Non-pigmented ciliary epithelial cell (primary cell): ENCODE measurements around the gene BRD8.
"Not testable (repeated sequence)": the region's sequence is repeated elsewhere in the genome, so short reads cannot be mapped to it uniquely, and the experiment has no call there.

Source experiments
- DNase-seq: peaks from one replicate; pipeline ENCODE4 v3.0.0-alpha.2; 2010; ENCODE audit warnings: low read depth

Gene BRD8, protein sequence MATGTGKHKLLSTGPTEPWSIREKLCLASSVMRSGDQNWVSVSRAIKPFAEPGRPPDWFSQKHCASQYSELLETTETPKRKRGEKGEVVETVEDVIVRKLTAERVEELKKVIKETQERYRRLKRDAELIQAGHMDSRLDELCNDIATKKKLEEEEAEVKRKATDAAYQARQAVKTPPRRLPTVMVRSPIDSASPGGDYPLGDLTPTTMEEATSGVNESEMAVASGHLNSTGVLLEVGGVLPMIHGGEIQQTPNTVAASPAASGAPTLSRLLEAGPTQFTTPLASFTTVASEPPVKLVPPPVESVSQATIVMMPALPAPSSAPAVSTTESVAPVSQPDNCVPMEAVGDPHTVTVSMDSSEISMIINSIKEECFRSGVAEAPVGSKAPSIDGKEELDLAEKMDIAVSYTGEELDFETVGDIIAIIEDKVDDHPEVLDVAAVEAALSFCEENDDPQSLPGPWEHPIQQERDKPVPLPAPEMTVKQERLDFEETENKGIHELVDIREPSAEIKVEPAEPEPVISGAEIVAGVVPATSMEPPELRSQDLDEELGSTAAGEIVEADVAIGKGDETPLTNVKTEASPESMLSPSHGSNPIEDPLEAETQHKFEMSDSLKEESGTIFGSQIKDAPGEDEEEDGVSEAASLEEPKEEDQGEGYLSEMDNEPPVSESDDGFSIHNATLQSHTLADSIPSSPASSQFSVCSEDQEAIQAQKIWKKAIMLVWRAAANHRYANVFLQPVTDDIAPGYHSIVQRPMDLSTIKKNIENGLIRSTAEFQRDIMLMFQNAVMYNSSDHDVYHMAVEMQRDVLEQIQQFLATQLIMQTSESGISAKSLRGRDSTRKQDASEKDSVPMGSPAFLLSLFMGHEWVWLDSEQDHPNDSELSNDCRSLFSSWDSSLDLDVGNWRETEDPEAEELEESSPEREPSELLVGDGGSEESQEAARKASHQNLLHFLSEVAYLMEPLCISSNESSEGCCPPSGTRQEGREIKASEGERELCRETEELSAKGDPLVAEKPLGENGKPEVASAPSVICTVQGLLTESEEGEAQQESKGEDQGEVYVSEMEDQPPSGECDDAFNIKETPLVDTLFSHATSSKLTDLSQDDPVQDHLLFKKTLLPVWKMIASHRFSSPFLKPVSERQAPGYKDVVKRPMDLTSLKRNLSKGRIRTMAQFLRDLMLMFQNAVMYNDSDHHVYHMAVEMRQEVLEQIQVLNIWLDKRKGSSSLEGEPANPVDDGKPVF

DNA sequence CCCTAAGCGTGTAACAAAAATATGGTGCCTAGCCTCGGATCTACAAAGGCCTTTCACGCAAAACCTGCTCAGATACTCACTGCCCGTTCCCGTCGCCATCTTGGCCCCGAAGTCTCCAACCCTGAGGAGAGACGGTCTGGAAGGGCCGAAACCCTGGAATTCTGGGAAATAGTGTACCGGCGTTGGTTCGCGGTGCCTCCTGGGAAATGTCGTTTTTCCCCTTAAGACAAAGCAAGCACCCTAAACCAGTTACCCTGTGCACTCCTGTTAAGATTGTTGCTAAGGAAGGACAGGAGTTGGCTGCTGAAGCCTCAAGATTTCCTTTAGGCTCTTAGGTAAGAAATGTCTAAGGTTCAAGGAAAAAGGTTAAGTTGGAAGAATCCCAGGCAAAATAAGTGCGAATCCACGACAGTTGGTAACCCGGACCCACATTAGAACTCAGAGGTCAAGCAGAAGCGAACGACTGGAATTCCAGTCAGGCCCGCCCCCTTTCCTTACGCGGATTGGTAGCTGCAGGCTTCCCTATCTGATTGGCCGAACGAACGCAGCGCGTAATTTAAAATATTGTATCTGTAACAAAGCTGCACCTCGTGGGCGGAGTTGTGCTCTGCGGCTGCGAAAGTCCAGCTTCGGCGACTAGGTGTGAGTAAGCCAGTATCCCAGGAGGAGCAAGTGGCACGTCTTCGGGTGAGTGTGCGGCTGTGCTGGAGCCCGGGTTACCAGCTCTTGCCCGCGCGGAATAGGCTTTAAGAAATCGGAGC lies at the start of gene BRD8, which contains the start of gene KIF20A:
TSS of gene BRD8 (minus strand) at position 115 of the 761 bp plus-strand sequence. CDS start at position 99, 16 bp downstream.
TSS of gene KIF20A (plus strand) at position 597 of the 761 bp plus-strand sequence. CDS start 569 bp downstream, outside the sequence.
- peak; percentile 82 for DNase-seq

DNA sequence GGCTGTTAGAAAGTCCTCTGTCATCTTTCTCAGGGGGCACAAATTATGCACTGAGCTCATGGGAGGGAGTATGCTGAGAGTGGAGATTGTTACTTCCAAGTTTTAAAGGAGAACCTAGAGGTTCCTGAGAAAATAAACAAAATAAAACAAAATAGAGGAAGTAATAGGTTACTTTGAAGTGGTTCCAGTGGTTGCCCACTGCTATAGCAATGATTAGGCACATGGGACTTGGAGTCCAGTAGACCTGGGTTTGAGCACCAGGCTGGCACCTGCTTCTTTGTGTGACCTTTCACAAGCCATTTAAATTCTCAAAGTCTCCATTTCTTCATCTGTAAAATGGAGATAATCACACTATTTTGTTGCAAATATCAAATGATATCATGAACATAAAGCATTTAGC lies 48.5 kb upstream of the BRD8 start:
- DNase-seq = no peak

DNA sequence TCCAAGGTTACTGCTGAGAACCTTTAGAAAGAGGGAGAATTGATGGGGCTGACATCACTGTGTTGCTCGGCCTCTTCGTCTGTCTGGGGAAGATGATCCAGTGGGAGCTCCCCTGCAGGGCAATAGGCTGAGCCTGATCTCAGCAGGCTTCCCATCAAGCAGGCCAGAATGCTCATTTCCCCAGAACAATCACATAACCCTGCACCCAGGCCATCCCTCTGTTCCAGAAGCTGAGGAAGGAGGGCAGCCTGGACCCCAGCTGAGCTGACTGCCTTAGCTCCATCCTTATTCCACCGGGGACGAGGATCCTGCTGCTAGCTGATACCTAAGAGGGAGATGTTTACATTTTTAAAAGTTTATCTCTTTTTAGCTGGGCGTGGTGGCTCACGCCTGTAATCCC lies 46.3 kb upstream of the BRD8 start:
- DNase-seq = no peak

DNA sequence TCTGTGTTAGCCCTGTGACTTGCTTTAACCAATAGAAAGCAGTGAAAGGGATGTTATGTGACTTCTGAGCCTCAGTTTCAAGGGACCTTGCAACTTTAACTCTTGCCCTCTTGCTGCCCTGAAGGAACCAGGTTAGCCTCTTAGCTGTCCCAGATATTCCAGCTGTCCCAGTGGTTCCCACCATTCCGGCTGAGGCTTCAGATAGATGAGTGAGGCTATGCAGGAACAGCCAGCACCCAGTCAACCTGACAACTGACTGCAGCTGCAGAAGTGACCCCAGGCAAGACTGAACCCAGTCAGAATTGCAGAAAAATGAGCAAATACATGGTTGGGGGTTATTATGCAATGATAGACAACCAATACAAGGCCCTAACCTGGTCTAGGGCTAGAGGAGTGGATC lies 45.1 kb upstream of the BRD8 start:
- DNase-seq = no peak

DNA sequence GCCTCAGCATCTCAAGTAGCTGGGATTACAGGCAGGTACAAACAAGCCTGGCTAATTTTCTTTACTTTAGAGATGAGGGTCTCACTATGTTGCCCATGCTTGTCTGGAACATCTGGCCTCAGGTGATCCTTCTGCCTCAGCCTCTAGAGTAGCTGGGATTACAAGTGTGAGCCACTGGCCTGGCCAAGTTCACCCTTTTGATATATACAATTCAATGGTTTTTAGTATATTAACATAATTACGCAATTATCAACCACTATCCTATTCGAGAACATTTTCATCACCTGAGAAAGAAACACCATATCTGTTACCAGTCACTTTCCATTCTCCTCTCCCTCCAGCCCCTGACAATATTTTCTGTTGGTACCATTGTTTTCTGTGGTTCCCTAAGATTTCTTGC lies 38.4 kb upstream of the BRD8 start:
- no peak for DNase-seq

DNA sequence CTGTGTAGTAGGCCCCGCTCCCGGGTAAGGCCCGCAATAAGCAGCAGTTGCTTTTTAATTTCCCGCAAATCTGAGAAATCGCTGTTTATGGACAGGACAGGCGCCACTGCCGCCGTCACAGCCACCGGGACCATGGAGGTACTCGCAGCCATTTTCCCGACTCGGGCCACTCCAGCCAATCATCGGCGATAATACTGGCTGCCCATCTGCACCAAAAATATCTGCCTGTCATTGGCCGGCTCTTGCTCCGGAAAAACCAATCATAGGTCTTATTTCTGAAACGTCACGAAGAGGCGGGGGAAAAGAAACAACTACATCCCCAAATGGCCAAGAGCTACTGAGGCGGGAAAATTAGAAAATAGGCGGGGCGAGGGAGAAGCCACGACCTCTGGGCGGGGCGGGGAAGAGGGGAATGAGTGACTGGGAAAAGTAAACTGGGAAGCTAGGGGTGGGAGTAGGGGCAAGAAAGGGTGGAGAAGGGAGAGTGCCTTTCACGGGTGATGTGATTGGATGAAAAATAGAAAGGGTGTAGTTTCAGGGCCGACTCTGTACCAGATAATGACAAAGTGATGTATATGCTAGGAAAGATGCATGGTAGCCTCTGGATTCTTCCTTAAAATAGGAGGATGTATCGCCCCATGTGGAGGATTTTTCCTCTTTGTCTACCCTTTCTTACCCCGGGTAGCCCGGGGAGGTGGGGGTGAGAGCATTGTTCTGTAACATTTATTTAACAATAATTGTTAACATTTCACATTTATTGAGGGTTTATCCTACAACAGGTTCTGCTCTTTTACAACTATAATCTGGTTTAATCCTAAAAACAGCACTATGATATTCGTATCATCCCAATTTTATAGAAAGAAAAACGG lies 35.0 kb upstream of the BRD8 start, which contains the start of gene CDC23:
TSS of gene CDC23 (minus strand) at position 163 of the 869 bp plus-strand sequence. CDS start at position 152, 11 bp downstream.
- peak; percentile 93 for DNase-seq

DNA sequence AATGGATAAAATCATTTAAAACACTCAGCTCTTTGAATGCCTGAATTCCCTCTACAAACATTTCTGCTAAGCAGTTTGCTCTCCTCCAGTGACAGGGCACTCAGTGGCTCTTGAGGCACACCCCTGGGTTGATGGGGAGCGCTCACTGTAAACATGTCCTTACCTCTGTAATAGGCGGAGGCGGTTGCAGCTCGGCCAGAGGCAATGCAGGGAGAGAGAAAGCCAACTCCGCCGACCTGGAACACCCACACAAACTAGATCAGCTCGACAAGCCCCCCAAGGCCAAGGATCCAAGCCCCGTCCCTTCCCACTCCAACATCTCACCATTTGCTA lies 34.4 kb upstream of the BRD8 start:
- DNase-seq = no peak

DNA sequence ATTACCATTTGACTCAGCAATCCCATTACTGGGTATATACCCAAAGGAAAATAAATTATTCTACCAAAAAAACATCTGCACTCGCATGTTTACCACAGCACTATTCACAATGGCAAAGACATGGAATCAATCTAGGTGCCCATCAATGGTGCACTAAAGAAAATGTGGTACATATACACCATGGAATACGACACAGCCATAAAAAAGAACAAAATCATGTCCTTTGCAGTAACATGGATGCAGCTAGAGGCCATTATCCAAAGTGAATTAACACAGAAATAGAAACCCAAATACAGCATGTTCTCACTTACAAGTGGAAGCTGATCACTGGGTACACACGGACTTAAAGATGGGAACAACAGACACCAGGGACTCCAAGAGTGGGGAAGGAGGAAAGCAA lies 32.6 kb upstream of the BRD8 start:
- DNase-seq = no peak

DNA sequence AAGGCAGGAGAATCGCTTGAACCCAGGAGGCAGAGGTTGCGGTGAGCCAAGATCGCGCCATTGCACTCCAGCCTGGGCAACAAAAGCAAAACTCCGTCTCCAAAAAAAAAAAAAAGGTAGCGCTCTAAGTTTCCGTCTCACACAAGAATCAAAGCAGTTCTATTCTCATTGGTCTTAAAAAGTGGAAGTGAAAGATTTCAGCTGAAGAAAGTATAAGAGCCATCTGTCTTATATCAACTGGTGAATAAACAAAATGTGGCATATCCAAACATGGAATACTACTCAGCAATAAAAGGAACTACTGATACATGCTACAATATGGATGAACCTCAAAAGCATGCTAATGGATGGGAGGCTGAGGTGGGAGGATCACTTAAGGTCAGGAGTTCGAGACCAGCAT lies 15.4 kb upstream of the BRD8 start:
- not testable (repeated sequence) for DNase-seq

DNA sequence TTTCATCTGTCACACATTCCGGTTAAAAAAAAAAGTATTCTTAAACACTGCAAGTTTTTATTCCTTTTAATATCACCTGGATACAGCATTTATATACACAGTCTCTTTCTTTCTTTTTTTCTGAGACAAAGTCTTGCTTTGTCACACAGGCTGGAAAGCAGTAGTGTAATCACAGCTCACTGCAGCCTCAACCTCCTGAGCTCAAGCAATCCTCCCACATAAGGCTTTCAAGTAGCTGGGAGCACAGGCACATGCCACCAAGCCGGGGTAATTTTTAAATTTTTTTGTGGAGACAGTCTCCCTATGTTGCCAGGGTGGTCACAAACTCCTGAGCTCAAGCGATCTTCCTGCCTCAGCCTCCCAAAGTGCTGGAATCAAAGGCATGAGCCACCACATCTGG lies 14.4 kb upstream of the BRD8 start:
- no peak for DNase-seq

DNA sequence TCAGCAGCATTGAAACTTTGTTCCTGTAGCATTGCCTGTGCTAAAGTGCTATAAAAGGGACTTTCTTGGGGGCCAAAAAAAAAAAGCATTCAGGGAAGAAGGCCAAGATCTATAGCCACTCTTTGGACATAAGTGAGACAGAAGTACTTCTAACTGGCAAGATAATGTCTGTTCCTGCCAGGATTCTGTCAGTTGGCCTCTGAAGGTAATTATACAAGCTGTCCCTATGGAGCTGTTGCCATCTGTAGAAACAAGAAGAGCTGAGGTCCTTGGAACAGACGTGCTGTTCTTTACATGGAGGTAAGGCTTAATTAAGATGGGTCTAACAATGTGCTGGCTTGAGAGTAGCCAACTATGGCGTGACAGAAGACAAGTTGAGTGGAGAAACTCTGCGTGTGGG lies 10.2 kb upstream of the BRD8 start:
- DNase-seq = no peak

DNA sequence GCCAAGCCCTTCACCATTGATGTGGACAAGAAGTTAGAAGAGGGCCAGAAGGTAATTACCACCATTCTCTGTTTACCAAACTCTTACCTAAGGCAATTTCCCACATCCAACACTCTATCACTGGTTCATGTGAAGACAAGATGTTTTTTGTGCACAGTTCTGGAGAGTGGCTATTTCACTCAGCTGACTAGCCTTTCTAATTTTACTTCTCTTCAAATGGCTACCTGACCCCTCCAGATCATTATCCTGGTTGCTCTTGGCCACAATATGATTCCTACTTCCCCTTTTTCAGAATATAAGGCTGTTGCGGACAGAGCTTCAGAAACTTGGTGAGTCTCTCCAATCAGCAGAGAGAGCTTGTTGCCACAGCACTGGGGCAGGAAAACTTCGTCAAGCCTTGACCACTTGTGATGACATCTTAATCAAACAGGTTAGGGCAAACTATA lies 7.6 kb upstream of the BRD8 start:
- DNase-seq = no peak

DNA sequence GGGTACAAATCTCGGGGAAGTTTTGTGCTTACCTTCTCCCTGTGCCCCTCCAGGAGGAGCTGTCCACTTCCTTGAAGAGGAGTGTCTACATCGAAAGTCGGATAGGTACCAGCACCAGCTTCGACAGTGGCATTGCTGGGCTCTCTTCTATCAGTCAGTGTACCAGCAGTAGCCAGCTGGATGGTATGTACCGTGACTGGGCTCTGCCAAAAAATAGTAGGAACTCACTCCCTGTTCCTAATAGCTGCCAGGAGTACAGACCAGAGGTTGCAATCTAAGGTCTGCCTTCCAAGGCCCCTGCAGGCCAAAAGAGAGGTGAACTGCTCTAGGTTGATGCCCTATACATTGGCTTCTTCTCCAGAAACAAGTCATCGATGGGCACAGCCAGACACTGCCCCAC lies 4.4 kb upstream of the BRD8 start:
- no peak for DNase-seq

DNA sequence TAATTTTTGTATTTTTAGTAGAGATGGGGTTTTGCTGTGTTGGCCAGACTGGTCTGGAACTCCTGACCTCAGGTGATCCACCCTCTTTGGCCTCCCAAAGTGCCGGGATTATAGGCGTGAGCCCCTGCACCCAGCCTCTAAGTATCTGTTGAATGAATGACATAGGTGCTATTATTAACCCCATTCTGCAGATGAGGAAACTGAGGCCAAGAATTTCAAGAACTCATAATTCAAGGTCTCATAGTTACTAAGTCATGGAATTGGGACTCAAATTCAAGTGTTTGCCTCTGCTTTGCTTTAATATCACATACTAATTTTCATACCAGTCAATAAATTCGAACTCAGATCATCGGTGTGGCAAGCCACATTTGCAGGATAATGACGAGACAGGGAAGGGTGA lies 2.4 kb upstream of the BRD8 start:
- DNase-seq = no peak

DNA sequence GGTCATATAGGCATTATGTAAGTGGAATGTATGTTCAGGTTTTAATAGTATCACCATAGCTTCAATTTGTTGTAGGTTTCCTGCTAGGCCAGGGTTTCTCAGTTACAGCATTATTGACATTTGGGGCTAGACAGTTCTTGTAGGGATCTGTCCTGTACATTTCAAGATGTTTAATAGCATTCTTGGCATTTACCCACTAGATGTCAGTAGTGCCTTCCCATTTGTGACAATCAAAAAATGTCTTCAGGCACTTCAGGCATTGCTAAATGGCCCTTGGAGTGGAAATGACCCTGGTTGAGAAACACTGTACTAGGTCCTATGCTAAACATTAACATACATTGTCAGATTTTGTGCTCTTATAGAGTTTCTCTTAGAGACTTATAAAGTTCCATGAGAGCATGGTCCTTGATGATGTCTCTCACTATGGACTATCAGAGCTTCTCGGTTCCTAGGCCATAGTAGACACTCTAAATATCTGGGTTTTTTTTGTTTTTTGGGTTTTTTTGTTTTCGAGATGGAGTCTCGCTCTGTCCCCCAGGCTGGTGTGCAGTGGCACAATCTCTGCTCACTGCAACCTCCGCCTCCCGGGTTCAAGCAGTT lies 1.9 kb upstream of the BRD8 start:
- DNase-seq = peak; percentile 24

DNA sequence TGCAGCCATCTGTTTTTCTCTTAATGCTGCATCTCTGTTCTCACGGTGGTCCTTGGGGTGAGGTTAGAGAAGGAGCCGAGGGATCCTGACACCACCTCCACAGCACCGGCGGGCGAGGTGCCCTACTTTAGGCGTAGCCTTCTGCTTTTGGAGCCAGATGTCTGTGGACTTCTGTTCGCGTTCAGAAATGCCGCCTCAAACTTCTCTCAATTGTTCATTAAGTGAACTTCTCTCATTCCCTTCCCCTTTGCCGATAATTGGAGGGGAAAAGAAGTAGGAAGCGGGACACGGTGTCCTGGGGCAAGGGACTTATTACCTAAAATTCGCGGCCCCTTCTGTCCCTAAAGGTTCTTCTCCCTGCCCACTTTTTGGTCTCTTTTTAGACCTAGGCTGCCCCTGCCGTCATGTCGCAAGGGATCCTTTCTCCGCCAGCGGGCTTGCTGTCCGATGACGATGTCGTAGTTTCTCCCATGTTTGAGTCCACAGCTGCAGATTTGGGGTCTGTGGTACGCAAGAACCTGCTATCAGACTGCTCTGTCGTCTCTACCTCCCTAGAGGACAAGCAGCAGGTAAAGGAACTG lies 937 bp upstream of the BRD8 start:
- no peak for DNase-seq

DNA sequence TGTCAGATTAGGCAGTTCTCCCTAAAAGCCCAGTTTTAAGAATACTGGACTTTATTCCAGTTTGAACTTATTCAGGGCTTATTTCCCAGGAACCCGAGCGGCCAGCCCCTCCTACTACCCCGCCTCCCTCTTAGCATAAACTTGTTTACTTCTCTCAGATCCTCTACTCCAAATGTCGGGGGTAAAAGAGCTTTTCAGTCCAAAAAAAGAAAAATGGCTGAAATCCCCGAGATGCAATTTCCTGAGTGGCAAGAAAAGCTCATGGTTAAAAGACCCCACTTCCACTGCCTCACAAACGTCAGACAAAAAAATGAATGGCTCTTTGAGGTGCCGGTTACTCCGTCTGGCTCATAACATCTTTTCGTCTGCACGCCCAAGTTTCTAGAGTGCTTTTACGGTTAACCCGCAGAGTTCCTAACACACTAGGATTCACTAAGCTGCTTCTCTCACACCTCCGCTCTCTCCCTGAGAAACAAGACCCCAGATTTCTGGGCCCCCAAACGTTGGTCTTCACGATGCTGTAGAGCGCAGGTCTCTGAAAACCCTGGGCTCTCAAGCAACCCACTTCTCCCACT lies 402 bp downstream of the BRD8 start:
- DNase-seq = no peak

DNA sequence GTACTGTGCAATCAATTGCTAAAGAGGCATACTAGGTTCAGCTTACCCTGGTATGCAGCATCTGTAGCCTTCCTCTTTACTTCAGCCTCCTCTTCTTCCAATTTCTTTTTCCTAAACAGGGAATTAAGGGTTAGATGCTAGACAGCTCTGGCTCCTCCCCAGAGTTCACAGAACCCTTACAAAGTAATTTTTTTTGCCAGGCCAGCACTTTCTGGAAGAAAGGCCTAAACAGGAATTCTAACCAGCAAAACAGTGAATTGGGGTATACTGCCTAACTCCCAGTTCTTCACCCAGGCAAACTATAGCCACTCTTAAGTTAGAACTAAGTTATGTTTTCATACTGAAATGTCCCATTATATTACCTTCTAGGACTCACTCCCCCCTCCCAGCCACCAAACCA lies 8.1 kb downstream of the BRD8 start:
- no peak for DNase-seq

DNA sequence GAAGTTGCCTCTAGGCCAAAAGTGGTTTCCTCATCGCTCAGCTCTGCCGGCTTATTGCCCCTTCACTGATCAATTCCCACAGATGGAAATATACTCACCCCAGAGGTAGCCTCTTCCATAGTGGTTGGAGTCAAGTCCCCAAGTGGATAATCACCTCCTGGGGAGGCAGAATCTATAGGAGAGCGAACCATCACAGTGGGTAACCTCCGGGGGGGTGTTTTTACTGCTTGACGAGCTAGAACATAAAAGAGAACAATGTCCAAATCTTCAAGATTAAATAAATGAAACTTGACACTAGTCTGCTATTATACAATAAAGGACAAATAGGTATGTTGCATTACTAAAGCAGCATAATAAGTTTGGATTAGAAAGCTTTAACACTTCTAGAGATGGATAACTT lies 9.3 kb downstream of the BRD8 start:
- DNase-seq = no peak
